ENCODE measurements around the gene GAPVD1. TPM values are rescaled to one million over a fixed set of nuclear protein-coding genes. Genes with fewer than 3 reads are reported as not detected.
"Not testable (repeated sequence)": the region's sequence is repeated elsewhere in the genome, so short reads cannot be mapped to it uniquely, and the experiment has no call there.

GAPVD1 gene
- total RNA-seq, 2 experiments from 2014 or later, result 41.6 to 47.7 TPM

GRCh38 chr9:125272697-125273096, 11.1 kb downstream of the GAPVD1 start:
- CTCF ChIA-PET, result interaction anchor here (0.6 to 1.1 kb wide), 3 partner anchors 10 to 1286 kb away, joined by 3 to 5 read pairs (median 3); partner anchors contain the start of gene HSPA5

GRCh38 chr9:125276771-125277170, 15.1 kb downstream of the GAPVD1 start:
- CTCF ChIA-PET, result no interaction called here
- peaks cover 15% of the 10 kb centered on the region for H3K36me3 Mint-ChIP-seq (ENCODE audit: low read depth)
- no peaks in the 10 kb centered on the region for H3K9me3 Mint-ChIP-seq (ENCODE audit: low read depth)
- no peak for DNase-seq
- ATAC-seq, result no peak
- POLR2A ChIA-PET, result no interaction called here
- peaks cover 11% of the 10 kb centered on the region for H3K4me1 Mint-ChIP-seq
- no peaks in the 10 kb centered on the region for H3K27me3 Mint-ChIP-seq
- H3K27ac Mint-ChIP-seq, result no peak overlapping the region
- H3K4me3 Mint-ChIP-seq, result no peak overlapping the region
- intact Hi-C loops (cut with DNase I, micrococcal nuclease), result no loop called here

More at GRCh38 chr9:125272697-125273096, 11.1 kb downstream of the GAPVD1 start:
- H3K9me3 Mint-ChIP-seq (ENCODE audit: low read depth), result no peaks in the 10 kb centered on the region
- H3K27ac Mint-ChIP-seq, result no peak overlapping the region
- intact Hi-C loops (cut with DNase I, micrococcal nuclease), result no loop called here
- no peak for DNase-seq
- peaks cover 20% of the 10 kb centered on the region for H3K36me3 Mint-ChIP-seq (ENCODE audit: low read depth)
- no peaks in the 10 kb centered on the region for H3K27me3 Mint-ChIP-seq
- POLR2A ChIA-PET, result interaction anchor here (1.4 kb wide), 1 partner anchor 9 kb away, joined by 4 read pairs; no protein-coding TSS in a partner anchor
- no peak overlapping the region for H3K4me3 Mint-ChIP-seq
- H3K4me1 Mint-ChIP-seq, result peaks cover 24% of the 10 kb centered on the region
- no peak for ATAC-seq

- Mint-ChIP-seq H3K4me1 (peaks cover 12% of the 10 kb centered on the region), H3K27me3 (no peaks in the 10 kb centered on the region), H3K4me3 (no peak overlapping the region), H3K36me3 (ENCODE audit: low read depth) (peaks cover 11% of the 10 kb centered on the region), H3K9me3 (ENCODE audit: low read depth) (no peaks in the 10 kb centered on the region), H3K27ac (no peak overlapping the region)
- ATAC-seq (no peak), DNase-seq (no peak)
- CTCF ChIA-PET, result no interaction called here
- intact Hi-C loops (cut with DNase I, micrococcal nuclease), result no loop called here
- POLR2A ChIA-PET, result no interaction called here
Measured at GRCh38 chr9:125277411-125277810, 15.8 kb downstream of the GAPVD1 start.

- H3K4me3 Mint-ChIP-seq, result no peak overlapping the region
- no peaks in the 10 kb centered on the region for H3K27me3 Mint-ChIP-seq
- ChIA-PET POLR2A (no interaction called here), CTCF (no interaction called here)
- peaks cover 3% of the 10 kb centered on the region for H3K4me1 Mint-ChIP-seq
- H3K9me3 Mint-ChIP-seq (ENCODE audit: low read depth), result no peaks in the 10 kb centered on the region
- no peak overlapping the region for H3K27ac Mint-ChIP-seq
- DNase-seq (no peak), ATAC-seq (no peak)
- peaks cover 7% of the 10 kb centered on the region for H3K36me3 Mint-ChIP-seq (ENCODE audit: low read depth)
- intact Hi-C loops (cut with DNase I, micrococcal nuclease), result loop anchor here in 1 of 2 experiments (1.0 kb wide), 1 partner anchor 9 kb away; no protein-coding TSS in a partner anchor
Measured at GRCh38 chr9:125280945-125281344, 19.3 kb downstream of the GAPVD1 start.

- Mint-ChIP-seq H3K4me1 (peaks cover 5% of the 10 kb centered on the region), H3K36me3 (ENCODE audit: low read depth) (no peaks in the 10 kb centered on the region), H3K4me3 (no peak overlapping the region), H3K27me3 (no peaks in the 10 kb centered on the region), H3K27ac (no peak overlapping the region), H3K9me3 (ENCODE audit: low read depth) (no peaks in the 10 kb centered on the region)
- DNase-seq (no peak), ATAC-seq (no peak)
- ChIA-PET POLR2A (interaction anchor here (0.6 kb wide), 1 partner anchor 98 kb away, joined by 4 read pairs; no protein-coding TSS in a partner anchor), CTCF (interaction anchor here (1.0 kb wide), 1 partner anchor 22 kb away, joined by 4 read pairs; no protein-coding TSS in a partner anchor)
- intact Hi-C loops (cut with DNase I, micrococcal nuclease), result no loop called here
Measured at GRCh38 chr9:125284855-125285254, 23.2 kb downstream of the GAPVD1 start.

GRCh38 chr9:125286935-125287433, 25.4 kb downstream of the GAPVD1 start:
- H3K27ac Mint-ChIP-seq; H3K9me3 Mint-ChIP-seq (ENCODE audit: low read depth); intact Hi-C loops (cut with DNase I, micrococcal nuclease); DNase-seq; H3K36me3 Mint-ChIP-seq (ENCODE audit: low read depth); CTCF ChIA-PET; H3K4me3 Mint-ChIP-seq; ATAC-seq; H3K27me3 Mint-ChIP-seq; H3K4me1 Mint-ChIP-seq: not testable (repeated sequence)
- POLR2A ChIA-PET, result interaction anchor here (0.6 kb wide), 2 partner anchors 44 to 133 kb away, joined by 3 read pairs; no protein-coding TSS in a partner anchor

GRCh38 chr9:125293134-125293533, 31.5 kb downstream of the GAPVD1 start:
- no peak for DNase-seq
- H3K4me3 Mint-ChIP-seq, result no peak overlapping the region
- intact Hi-C loops (cut with DNase I, micrococcal nuclease), result loop anchor here in 1 of 2 experiments (5.0 kb wide), 1 partner anchor 51 kb away; the partner anchor contains the start of gene HSPA5
- POLR2A ChIA-PET, result interaction anchor here (0.6 kb wide), 2 partner anchors 95 to 234 kb away, joined by 3 to 4 read pairs; no protein-coding TSS in a partner anchor
- no peak overlapping the region for H3K27ac Mint-ChIP-seq
- ATAC-seq, result peak; percentile 86
- CTCF ChIA-PET, result no interaction called here
- no peaks in the 10 kb centered on the region for H3K9me3 Mint-ChIP-seq (ENCODE audit: low read depth)
- no peaks in the 10 kb centered on the region for H3K27me3 Mint-ChIP-seq
- peaks cover 2% of the 10 kb centered on the region for H3K4me1 Mint-ChIP-seq
- H3K36me3 Mint-ChIP-seq (ENCODE audit: low read depth), result no peaks in the 10 kb centered on the region

GRCh38 chr9:125295657-125296056, 34.0 kb downstream of the GAPVD1 start:
- no peak overlapping the region for H3K4me3 Mint-ChIP-seq
- peaks cover 2% of the 10 kb centered on the region for H3K4me1 Mint-ChIP-seq
- no peak for DNase-seq
- no peak overlapping the region for H3K27ac Mint-ChIP-seq
- POLR2A ChIA-PET, result no interaction called here
- no peaks in the 10 kb centered on the region for H3K36me3 Mint-ChIP-seq (ENCODE audit: low read depth)
- CTCF ChIA-PET, result interaction anchor here (1.9 kb wide), 1 partner anchor 54 kb away, joined by 4 read pairs; the partner anchor contains the start of gene HSPA5
- intact Hi-C loops (cut with DNase I, micrococcal nuclease), result no loop called here
- no peaks in the 10 kb centered on the region for H3K27me3 Mint-ChIP-seq
- ATAC-seq, result no peak
- H3K9me3 Mint-ChIP-seq (ENCODE audit: low read depth), result no peaks in the 10 kb centered on the region

GRCh38 chr9:125296843-125297372, 35.3 kb downstream of the GAPVD1 start:
- DNase-seq (no peak), ATAC-seq (no peak)
- CTCF ChIA-PET, result interaction anchor here (0.6 to 0.7 kb wide), 2 partner anchors 252 to 758 kb away, joined by 3 read pairs; no protein-coding TSS in a partner anchor
- no peaks in the 10 kb centered on the region for H3K27me3 Mint-ChIP-seq
- POLR2A ChIA-PET, result no interaction called here
- no peak overlapping the region for H3K4me3 Mint-ChIP-seq
- H3K27ac Mint-ChIP-seq, result peak overlapping the region; percentile 2
- intact Hi-C loops (cut with DNase I, micrococcal nuclease), result no loop called here
- H3K9me3 Mint-ChIP-seq (ENCODE audit: low read depth), result no peaks in the 10 kb centered on the region
- peaks cover 2% of the 10 kb centered on the region for H3K4me1 Mint-ChIP-seq
- peaks cover 1% of the 10 kb centered on the region for H3K36me3 Mint-ChIP-seq (ENCODE audit: low read depth)

GRCh38 chr9:125297917-125298316, 36.3 kb downstream of the GAPVD1 start:
- H3K36me3 Mint-ChIP-seq (ENCODE audit: low read depth), result peaks cover 6% of the 10 kb centered on the region
- peak overlapping the region; percentile 15 for H3K27ac Mint-ChIP-seq
- no peak for DNase-seq
- ATAC-seq, result no peak
- peaks cover 2% of the 10 kb centered on the region for H3K4me1 Mint-ChIP-seq
- no peaks in the 10 kb centered on the region for H3K9me3 Mint-ChIP-seq (ENCODE audit: low read depth)
- no peak overlapping the region for H3K4me3 Mint-ChIP-seq
- ChIA-PET CTCF (no interaction called here), POLR2A (no interaction called here)
- no peaks in the 10 kb centered on the region for H3K27me3 Mint-ChIP-seq
- intact Hi-C loops (cut with DNase I, micrococcal nuclease), result no loop called here

GRCh38 chr9:125302241-125302640, 40.6 kb downstream of the GAPVD1 start:
- H3K9me3 Mint-ChIP-seq (ENCODE audit: low read depth), result no peaks in the 10 kb centered on the region
- peaks cover 19% of the 10 kb centered on the region for H3K36me3 Mint-ChIP-seq (ENCODE audit: low read depth)
- no peak for DNase-seq
- no peak for ATAC-seq
- H3K27ac Mint-ChIP-seq, result no peak overlapping the region
- no peaks in the 10 kb centered on the region for H3K27me3 Mint-ChIP-seq
- ChIA-PET CTCF (no interaction called here), POLR2A (no interaction called here)
- intact Hi-C loops (cut with DNase I, micrococcal nuclease), result no loop called here
- H3K4me1 Mint-ChIP-seq, result no peaks in the 10 kb centered on the region
- no peak overlapping the region for H3K4me3 Mint-ChIP-seq

GRCh38 chr9:125304273-125304672, 42.6 kb downstream of the GAPVD1 start:
- H3K9me3 Mint-ChIP-seq (ENCODE audit: low read depth), result no peaks in the 10 kb centered on the region
- DNase-seq (no peak), ATAC-seq (no peak)
- H3K27me3 Mint-ChIP-seq, result no peaks in the 10 kb centered on the region
- H3K27ac Mint-ChIP-seq, result no peak overlapping the region
- POLR2A ChIA-PET, result no interaction called here
- intact Hi-C loops (cut with DNase I, micrococcal nuclease), result no loop called here
- no peak overlapping the region for H3K4me3 Mint-ChIP-seq
- CTCF ChIA-PET, result interaction anchor here (0.6 to 0.9 kb wide), 4 partner anchors 11 to 951 kb away, joined by 3 to 4 read pairs (median 3); no protein-coding TSS in a partner anchor
- H3K4me1 Mint-ChIP-seq, result no peaks in the 10 kb centered on the region
- peaks cover 28% of the 10 kb centered on the region for H3K36me3 Mint-ChIP-seq (ENCODE audit: low read depth)

Measured in activated CD4-positive, alpha-beta T cell treated with anti-CD3 and anti-CD28 coated beads for 36 hours (primary cell).